SU-DHL-6 (cell line): Measurements from ENCODE around the gene UBTD2.

Experiments used
- H2AFZ ChIP-seq: fragments of 200-600 bp; sonication (generic); 2 replicates; pipeline ENCODE4 v1.6.1; 2014; ENCODE audit warnings: low read depth, mild to moderate bottlenecking, moderate library complexity, mixed read lengths, antibody characterized with exemption, low read length; ENCODE audit not compliant: severe bottlenecking
- H3F3A ChIP-seq: fragments of 200-600 bp; shearing (Covaris generic); 2 replicates; pipeline ENCODE4 v1.6.0; 2016; ENCODE audit warnings: antibody characterized with exemption, mild to moderate bottlenecking; ENCODE audit not compliant: insufficient read depth
- H3K27ac ChIP-seq: fragments of 200-600 bp; sonication (generic); 2 replicates; pipeline ENCODE4 v1.5.1; 2016; ENCODE audit warnings: low read depth, mild to moderate bottlenecking, low read length, moderate library complexity, mixed read lengths
- H3K27me3 ChIP-seq: fragments of 200-600 bp; sonication (generic), shearing (Covaris generic); 2 replicates; pipeline ENCODE4 v1.6.0; 2014; ENCODE audit warnings: mild to moderate bottlenecking, low read length
- H3K36me3 ChIP-seq: fragments of 200-600 bp; sonication (generic); 2 replicates; pipeline ENCODE4 v1.6.1; 2014; ENCODE audit warnings: mild to moderate bottlenecking, low read length, mixed read lengths
- H3K4me2 ChIP-seq: fragments of 300-600, 200-600 bp; shearing (Covaris generic), sonication (generic); 2 replicates; pipeline ENCODE4 v1.6.0; 2014; ENCODE audit warnings: low read length, low read depth, mild to moderate bottlenecking; ENCODE audit not compliant: poor library complexity, severe bottlenecking
- H3K4me3 ChIP-seq: fragments of 200-600 bp; sonication (generic); 2 replicates; pipeline ENCODE4 v1.5.1; 2014; ENCODE audit warnings: antibody characterized with exemption, low read length, mild to moderate bottlenecking, mixed read lengths; ENCODE audit not compliant: insufficient read depth, poor library complexity, severe bottlenecking
- H3K79me2 ChIP-seq: fragments of 200-600 bp; sonication (generic); 2 replicates; pipeline ENCODE4 v1.6.1; 2014; ENCODE audit warnings: mild to moderate bottlenecking, low read length, moderate library complexity; ENCODE audit not compliant: insufficient read depth
- H3K9ac ChIP-seq: fragments of 200-600 bp; sonication (generic); 2 replicates; pipeline ENCODE4 v1.7.0; 2014; ENCODE audit warnings: mild to moderate bottlenecking, low read length
- H3K9me2 ChIP-seq: fragments of 200-600 bp; sonication (generic); replicated peaks from 2 replicates; pipeline ENCODE4 v1.6.1; 2014; ENCODE audit warnings: low read length; ENCODE audit not compliant: insufficient read depth
- H3K9me3 ChIP-seq: fragments of 200-600 bp; sonication (generic); 2 replicates; pipeline ENCODE4 v1.6.1; 2014; ENCODE audit warnings: low read length, mixed read lengths; ENCODE audit not compliant: insufficient read depth
- H4K20me1 ChIP-seq: fragments of 200-600 bp; sonication (generic); 2 replicates; pipeline ENCODE4 v1.6.1; 2014; ENCODE audit warnings: low read depth, mild to moderate bottlenecking, antibody characterized with exemption, low read length, moderate library complexity, mixed read lengths
- CTCF ChIP-seq: fragments of 200-600 bp; sonication (generic); IDR thresholded peaks from one replicate; pipeline ENCODE4 v1.5.1; 2017; ENCODE audit warnings: antibody characterized with exemption, mild to moderate bottlenecking, low read length, moderate library complexity; ENCODE audit not compliant: insufficient read depth, poor library complexity, severe bottlenecking
- EZH2phosphoT487 ChIP-seq: fragments of 200-600 bp; sonication (generic), shearing (Covaris generic); conservative IDR thresholded peaks from 2 replicates; pipeline ENCODE4 v1.6.1; 2018; ENCODE audit warnings: mild to moderate bottlenecking, antibody characterized with exemption, low read length, moderate library complexity, mixed read lengths

UBTD2 gene

GRCh38 chr5:172160506-172160905, 123.1 kb downstream of the UBTD2 start:
- Histone ChIP-seq H3K27ac (no peak overlapping the region), H3K9me3 (no peaks in the 10 kb centered on the region), H3K4me3 (no peak overlapping the region), H3F3A (0 out of 2 replicates have a peak, but pooled peaks cover 5% of the 10 kb centered on the region), H3K9ac (no peak overlapping the region), H4K20me1 (no peaks in the 10 kb centered on the region), H3K36me3 (peaks cover 5% of the 10 kb centered on the region; the same call in 1 of the 2 replicates), H3K9me2 (no peaks in the 10 kb centered on the region), H3K27me3 (no peaks in the 10 kb centered on the region), H3K79me2 (peaks cover 69% of the 10 kb centered on the region), H2AFZ (no peak overlapping the region), H3K4me2 (no peak overlapping the region)
- TF ChIP-seq CTCF, result no peak
- no peak for TF ChIP-seq EZH2phosphoT487
